ENCODE measurements around the gene NUFIP1. TPM values are rescaled to one million over a fixed set of nuclear protein-coding genes. Genes with fewer than 3 reads are reported as not detected.

NUFIP1 gene
- total RNA-seq, 1 donor from 2014 or later = 2.9 TPM

GRCh38 chr13:44895264-44895952 is 93.9 kb downstream of the NUFIP1 start:
- intact Hi-C loops (cut with DNase I) = no loop called here
- no peak for DNase-seq (ENCODE audit: low spot score)

GRCh38 chr13:44894001-44894770 is 95.1 kb downstream of the NUFIP1 start:
- intact Hi-C loops (cut with DNase I) = no loop called here
- DNase-seq (ENCODE audit: low spot score) = no peak

Other genes starting within 250 kb of the NUFIP1 start
- gene GPALPP1, start 67 bp upstream of the NUFIP1 start, total RNA-seq = 14.5 TPM
- gene GTF2F2, start 131.0 kb upstream of the NUFIP1 start, total RNA-seq = 20.2 TPM
- gene KCTD4, start 211.6 kb upstream of the NUFIP1 start, total RNA-seq = not detected

Data from cardiac septum (tissue), 1 donor.